ENCODE measurements around the gene PRXL2B.

DNA sequence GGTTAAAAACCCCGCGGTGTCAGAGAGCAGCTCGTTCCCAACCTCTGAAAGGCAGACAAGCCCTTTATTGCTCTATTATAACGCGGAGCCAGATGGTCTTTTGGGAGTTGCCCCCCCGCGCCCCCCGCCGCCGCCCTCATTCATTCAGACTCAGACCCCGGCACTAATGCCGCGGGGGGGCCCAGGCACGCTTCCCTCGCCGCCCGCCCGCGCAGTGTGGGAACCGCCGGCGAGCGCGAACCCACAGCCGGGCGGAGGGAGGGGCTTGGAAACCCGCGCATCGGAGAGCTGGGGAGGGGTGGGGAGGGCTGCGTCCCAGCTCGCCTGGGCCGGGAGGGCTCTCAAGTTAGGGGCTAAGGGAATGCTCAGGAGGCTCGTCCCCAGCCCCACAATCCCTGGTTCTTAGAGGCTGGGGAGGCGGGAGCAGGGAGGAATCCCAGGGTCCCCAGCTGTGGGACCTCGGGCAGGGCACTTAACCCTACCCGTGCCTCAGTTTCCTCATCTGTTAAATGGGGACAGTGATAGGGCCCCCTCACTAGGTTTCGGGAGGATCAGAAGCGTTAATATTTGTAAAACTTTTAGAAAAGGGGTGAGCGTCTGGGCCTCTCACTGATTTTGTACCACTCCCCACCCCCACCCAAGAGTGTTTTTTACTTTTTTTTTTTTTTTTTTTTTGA is 45.6 kb upstream of the PRXL2B start:
- TF ChIP-seq, protein P1, sequence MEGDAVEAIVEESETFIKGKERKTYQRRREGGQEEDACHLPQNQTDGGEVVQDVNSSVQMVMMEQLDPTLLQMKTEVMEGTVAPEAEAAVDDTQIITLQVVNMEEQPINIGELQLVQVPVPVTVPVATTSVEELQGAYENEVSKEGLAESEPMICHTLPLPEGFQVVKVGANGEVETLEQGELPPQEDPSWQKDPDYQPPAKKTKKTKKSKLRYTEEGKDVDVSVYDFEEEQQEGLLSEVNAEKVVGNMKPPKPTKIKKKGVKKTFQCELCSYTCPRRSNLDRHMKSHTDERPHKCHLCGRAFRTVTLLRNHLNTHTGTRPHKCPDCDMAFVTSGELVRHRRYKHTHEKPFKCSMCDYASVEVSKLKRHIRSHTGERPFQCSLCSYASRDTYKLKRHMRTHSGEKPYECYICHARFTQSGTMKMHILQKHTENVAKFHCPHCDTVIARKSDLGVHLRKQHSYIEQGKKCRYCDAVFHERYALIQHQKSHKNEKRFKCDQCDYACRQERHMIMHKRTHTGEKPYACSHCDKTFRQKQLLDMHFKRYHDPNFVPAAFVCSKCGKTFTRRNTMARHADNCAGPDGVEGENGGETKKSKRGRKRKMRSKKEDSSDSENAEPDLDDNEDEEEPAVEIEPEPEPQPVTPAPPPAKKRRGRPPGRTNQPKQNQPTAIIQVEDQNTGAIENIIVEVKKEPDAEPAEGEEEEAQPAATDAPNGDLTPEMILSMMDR (conservative IDR thresholded peaks at IDR 0.05), result no peak
- TF ChIP-seq ZFX (IDR thresholded peaks at IDR 0.05), result no peak

Data from C4-2B (cell line).